ENCODE measurements around the gene MAPKAP1. TPM values are rescaled to one million over a fixed set of nuclear protein-coding genes. Genes with fewer than 3 reads are reported as not detected.

Gene MAPKAP1
- total and polyA plus RNA-seq, 9 of the 15 experiments (the other 6 are each of a cell fraction or from before 2014, with no cell fraction given): 2.6 to 82.1 (median 61.1) TPM

- H3K4me2 ChIP-seq (ENCODE audit: insufficient read depth, low read length): no peak overlapping the region
- H3K4me1 ChIP-seq (replicated peaks in 1 of 2; ENCODE audit: control insufficient read depth in 2 of 2, insufficient read depth in 2 of 2, low read length in 2 of 2): peaks cover 9% of the 10 kb centered on the region in 2 experiments
- H3K9ac ChIP-seq (ENCODE audit: insufficient read depth in 1 of 2, low read depth in 2 of 2, low read length in 2 of 2): no peak overlapping the region
- peak; percentile 46 for ATAC-seq
- in situ Hi-C loops (cut with MboI) (loop anchor here (10.0 kb wide), 1 partner anchor 198 kb away; no protein-coding TSS in a partner anchor), intact Hi-C loops (cut with micrococcal nuclease) (loop anchor here (5.0 kb wide), 1 partner anchor 75 kb away; the partner anchor contains the start of gene MAPKAP1)
- 16% methylated on average over 4 of the region's 4 CpGs for WGBS (ENCODE audit: insufficient coverage, low coverage, missing lambda C conversion rate)
- peaks cover 14% of the 10 kb centered on the region for H4K20me1 ChIP-seq (replicated peaks; ENCODE audit: control insufficient read depth, insufficient read depth, low read length)
- H2AFZ ChIP-seq (ENCODE audit: low read depth, low read length): no peak overlapping the region
- H3K27me3 ChIP-seq (ENCODE audit: control insufficient read depth in 2 of 2, insufficient read depth in 2 of 2, low read length in 2 of 2): no peaks in the 10 kb centered on the region
- H3K9me1 ChIP-seq (ENCODE audit: control insufficient read depth, insufficient read depth, low read length): no peaks in the 10 kb centered on the region
- no peaks in the 10 kb centered on the region; the same call in 1 of the 2 replicates for H3K9me3 ChIP-seq (replicated peaks; ENCODE audit: control insufficient read depth, insufficient read depth, low read depth, low read length)
- POLR2A ChIA-PET: no interaction called here
- BruUV-seq (replicated peaks): no TSS peak
- CTCF ChIA-PET (ENCODE audit: low intra/inter-chr PET ratio): no interaction called here
- H3K27ac ChIP-seq (ENCODE audit: extremely low read depth, low read depth, low read length): no peak overlapping the region
- peaks cover 18% of the 10 kb centered on the region; the same call in 2 of the 3 replicates for H3K79me2 ChIP-seq (ENCODE audit: control insufficient read depth, insufficient read depth, low read length)
- FAIRE-seq: no peak
- no peak overlapping the region for H3K4me3 ChIP-seq
- DNase-seq (ENCODE audit: extremely low read depth in 1 of 4, low spot score in 3 of 4): peak in 3 of 4 experiments; percentile 17 to 27 (median 20)
- no peaks in the 10 kb centered on the region for H3K36me3 ChIP-seq (ENCODE audit: control insufficient read depth, insufficient read depth, low read length)
- 0 out of 2 replicates have a peak, but pooled peaks have one; percentile 30 for TF ChIP-seq CXXC5 (CRISPR knock-in tag; IDR thresholded peaks at IDR 0.05)
- no peak for TF ChIP-seq ZNF830 (CRISPR knock-in tag; IDR thresholded peaks at IDR 0.05)
- TF ChIP-seq CBFA2T3 (IDR thresholded peaks at IDR 0.05): peak; percentile 83
- no peak for TF ChIP-seq THAP12 (CRISPR knock-in tag; IDR thresholded peaks at IDR 0.05)
- 0 out of 2 replicates have a peak, but pooled peaks have one; percentile 29 for TF ChIP-seq POLR2AphosphoS5 (IDR thresholded peaks at IDR 0.05; ENCODE audit: control insufficient read depth, insufficient read depth, low read depth, low read length)
- TF ChIP-seq ARID2 (IDR thresholded peaks at IDR 0.05): no peak
- TF ChIP-seq SPI1 (IDR thresholded peaks at IDR 0.05; ENCODE audit: borderline replicate concordance, low read depth, low read length): peak; percentile 60; the same call in 1 of the 2 replicates
- peak; percentile 70 for TF ChIP-seq ARID1B (IDR thresholded peaks at IDR 0.05)
- peak; percentile 32; the same call in 1 of the 2 replicates for TF ChIP-seq MAX (CRISPR knock-in tag; IDR thresholded peaks at IDR 0.05)
- TF ChIP-seq ZBTB11 (CRISPR knock-in tag; IDR thresholded peaks at IDR 0.05): no peak
- TF ChIP-seq HDAC1 (IDR thresholded peaks at IDR 0.05): peak in 1 of 2 experiments; percentile 23; a peak in 1 of 4 replicates
- TF ChIP-seq RBM39 (optimal IDR thresholded peaks at IDR 0.05; ENCODE audit: low read depth, low read length): no peak
- no peak for TF ChIP-seq HMG20A (CRISPR knock-in tag; conservative IDR thresholded peaks at IDR 0.05)
- peak; percentile 76 for TF ChIP-seq TEAD4 (IDR thresholded peaks at IDR 0.05; ENCODE audit: low read length)
- no peak for TF ChIP-seq TEAD4 (CRISPR knock-in tag; IDR thresholded peaks at IDR 0.05; ENCODE audit: borderline replicate concordance)
- no peak for TF ChIP-seq NELFE (IDR thresholded peaks at IDR 0.05; ENCODE audit: insufficient read depth, insufficient read length)
Measured at GRCh38 chr9:125632321-125633115, 74.5 kb downstream of the MAPKAP1 start.

All from K562 (cell line).